ENCODE measurements around the gene DHRS7C. TPM values are rescaled to one million over a fixed set of nuclear protein-coding genes. Genes with fewer than 3 reads are reported as not detected.

DHRS7C gene
- total and polyA plus RNA-seq, 2 donors (not counting 1 experiment from before 2014, with no cell fraction given): not detected

GRCh38 chr17:9763643-9764042 is 27.7 kb downstream of the DHRS7C start:
- Histone ChIP-seq H3K9ac (ENCODE audit: low read length) (no peak overlapping the region), H3K27me3 (replicated peaks in 1 of 4; ENCODE audit: control extremely low read depth in 1 of 4, control insufficient read depth in 3 of 4, insufficient read depth in 4 of 4, low read length in 3 of 4) (no peaks in the 10 kb centered on the region), H3K9me3 (ENCODE audit: control extremely low read depth in 1 of 3, control insufficient read depth in 2 of 3, insufficient read depth in 1 of 3, low read length in 2 of 3) (no peaks in the 10 kb centered on the region), H2AFZ (ENCODE audit: insufficient read depth, low read depth, low read length, poor library complexity, severe bottlenecking) (no peak overlapping the region), H3K79me2 (ENCODE audit: control insufficient read depth, insufficient read depth, low read length) (no peaks in the 10 kb centered on the region), H3K4me3 (ENCODE audit: control extremely low read depth in 1 of 5, extremely low read depth in 1 of 5, insufficient read depth in 1 of 5, low read depth in 2 of 5, low read length in 4 of 5) (no peak overlapping the region), H4K20me1 (ENCODE audit: control insufficient read depth, insufficient read depth, low read length, poor library complexity, severe bottlenecking) (no peaks in the 10 kb centered on the region), H3K27ac (ENCODE audit: low read length in 2 of 2) (no peak overlapping the region), H3K4me1 (ENCODE audit: control insufficient read depth in 2 of 2, insufficient read depth in 2 of 2, low read length in 2 of 2) (no peaks in the 10 kb centered on the region), H3K4me2 (replicated peaks; ENCODE audit: low read depth, low read length, poor library complexity, severe bottlenecking) (no peak overlapping the region), H3K36me3 (replicated peaks in 1 of 2; ENCODE audit: control extremely low read depth in 1 of 2, control insufficient read depth in 1 of 2, extremely low read depth in 1 of 2, insufficient read depth in 2 of 2, low read length in 1 of 2) (no peaks in the 10 kb centered on the region)
- Mint-ChIP-seq H3K27me3 (peaks cover 25% of the 10 kb centered on the region), H3K9me3 (ENCODE audit: insufficient read depth) (no peaks in the 10 kb centered on the region), H3K4me1 (no peaks in the 10 kb centered on the region), H3K4me3 (no peak overlapping the region), H3K27ac (no peak overlapping the region)
- TF ChIP-seq EZH2 (IDR thresholded peaks at IDR 0.05; ENCODE audit: borderline replicate concordance, insufficient read depth, low read depth, low read length, poor library complexity, severe bottlenecking) (no peak), CTCF (IDR thresholded peaks at IDR 0.05) (no peak)
- ChIA-PET POLR2A (no interaction called here), CTCF (no interaction called here)
- intact Hi-C loops (cut with micrococcal nuclease): no loop called here
- DNase-seq: no peak
- no peak for ATAC-seq (ENCODE audit: low read depth)
- 48% methylated on average over 4 of the region's 4 CpGs for WGBS (ENCODE audit: insufficient coverage)

GRCh38 chr17:9760266-9760665 is 31.1 kb downstream of the DHRS7C start:
- Histone ChIP-seq H3K9ac (ENCODE audit: low read length) (no peak overlapping the region), H3K79me2 (ENCODE audit: control insufficient read depth, insufficient read depth, low read length) (no peaks in the 10 kb centered on the region), H3K27me3 (replicated peaks in 1 of 4; ENCODE audit: control extremely low read depth in 1 of 4, control insufficient read depth in 3 of 4, insufficient read depth in 4 of 4, low read length in 3 of 4) (no peaks in the 10 kb centered on the region), H3K4me1 (ENCODE audit: control insufficient read depth in 2 of 2, insufficient read depth in 2 of 2, low read length in 2 of 2) (no peaks in the 10 kb centered on the region), H2AFZ (ENCODE audit: insufficient read depth, low read depth, low read length, poor library complexity, severe bottlenecking) (no peak overlapping the region), H3K4me2 (replicated peaks; ENCODE audit: low read depth, low read length, poor library complexity, severe bottlenecking) (no peak overlapping the region), H3K36me3 (replicated peaks in 1 of 2; ENCODE audit: control extremely low read depth in 1 of 2, control insufficient read depth in 1 of 2, extremely low read depth in 1 of 2, insufficient read depth in 2 of 2, low read length in 1 of 2) (no peaks in the 10 kb centered on the region), H4K20me1 (ENCODE audit: control insufficient read depth, insufficient read depth, low read length, poor library complexity, severe bottlenecking) (no peaks in the 10 kb centered on the region), H3K9me3 (ENCODE audit: control extremely low read depth in 1 of 3, control insufficient read depth in 2 of 3, insufficient read depth in 1 of 3, low read length in 2 of 3) (no peaks in the 10 kb centered on the region), H3K4me3 (ENCODE audit: control extremely low read depth in 1 of 5, extremely low read depth in 1 of 5, insufficient read depth in 1 of 5, low read depth in 2 of 5, low read length in 4 of 5) (no peak overlapping the region), H3K27ac (ENCODE audit: low read length in 2 of 2) (no peak overlapping the region)
- DNase-seq (no peak), ATAC-seq (ENCODE audit: low read depth) (no peak)
- no peak for TF ChIP-seq EZH2 (IDR thresholded peaks at IDR 0.05; ENCODE audit: borderline replicate concordance, insufficient read depth, low read depth, low read length, poor library complexity, severe bottlenecking)
- no peak for TF ChIP-seq CTCF (IDR thresholded peaks at IDR 0.05)
- no peaks in the 10 kb centered on the region for H3K9me3 Mint-ChIP-seq (ENCODE audit: insufficient read depth)
- ChIA-PET POLR2A (no interaction called here), CTCF (no interaction called here)
- H3K27ac Mint-ChIP-seq: no peak overlapping the region
- peaks cover 23% of the 10 kb centered on the region for H3K27me3 Mint-ChIP-seq
- no peak overlapping the region for H3K4me3 Mint-ChIP-seq
- no peaks in the 10 kb centered on the region for H3K4me1 Mint-ChIP-seq
- intact Hi-C loops (cut with micrococcal nuclease): no loop called here
- WGBS (ENCODE audit: insufficient coverage): no CpG with 5 or more reads among the region's 1 CpG
